DMS53 treated with DMSO at 0.1 percent for 48 hours (cell line): Measurements from ENCODE around the gene DEXI.
"Not testable (repeated sequence)": the region's sequence is repeated elsewhere in the genome, so short reads cannot be mapped to it uniquely, and the experiment has no call there.

Experiments
- DNase-seq: peaks from one replicate; lab custom pipeline; 2025; ENCODE audit not compliant: unreplicated experiment; lab: John Stamatoyannopoulos, UW

Gene DEXI

DNA sequence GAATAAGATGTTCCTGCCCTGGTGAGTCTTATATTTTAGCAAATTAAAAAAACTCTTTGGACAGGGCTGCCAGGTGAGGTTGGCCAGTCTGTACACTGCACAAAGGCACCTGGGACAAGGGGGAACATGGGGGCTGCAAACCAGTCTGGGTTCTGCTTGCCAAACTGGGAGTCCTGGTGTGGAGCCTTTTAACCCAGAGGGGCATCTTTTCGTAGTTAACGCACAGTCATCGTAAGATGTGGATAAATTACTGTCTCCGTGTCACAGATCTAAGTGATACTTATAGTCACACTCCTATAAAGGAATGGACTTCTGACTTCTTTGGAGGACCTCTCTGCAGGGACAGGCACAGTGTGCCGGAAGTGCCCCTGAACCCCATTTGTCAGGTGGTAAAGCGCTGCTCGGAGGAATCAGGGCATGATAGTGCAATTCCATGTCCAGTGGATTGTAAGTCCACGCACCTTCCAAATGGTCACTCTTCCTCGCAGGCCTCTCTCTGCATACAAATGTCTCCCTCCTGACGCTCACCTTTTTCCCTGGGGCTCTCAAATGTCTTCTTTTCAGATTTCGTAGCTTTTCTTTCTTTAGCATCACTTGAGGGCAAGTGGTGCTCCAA is 14.7 kb downstream of the DEXI start:
- no peak for DNase-seq

DNA sequence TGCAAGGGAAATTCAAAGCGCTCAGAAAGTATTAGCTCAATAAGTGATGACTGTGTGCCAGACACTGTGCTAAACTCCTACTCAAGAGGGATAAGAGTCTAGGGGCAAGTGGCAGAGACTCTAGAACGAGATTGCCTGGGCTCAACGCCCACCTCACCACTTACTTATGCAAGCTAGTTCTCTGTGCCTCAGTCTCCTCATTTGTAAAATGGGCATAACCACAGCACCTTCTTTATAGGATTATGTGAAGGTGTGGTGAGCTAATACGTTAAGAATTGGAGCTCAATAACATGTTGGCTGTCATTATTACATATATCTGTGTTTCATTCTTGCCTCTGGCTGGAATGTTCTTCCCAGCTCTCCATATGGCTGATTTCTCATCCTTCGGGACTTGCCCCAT is 15.4 kb downstream of the DEXI start:
- DNase-seq, result no peak

DNA sequence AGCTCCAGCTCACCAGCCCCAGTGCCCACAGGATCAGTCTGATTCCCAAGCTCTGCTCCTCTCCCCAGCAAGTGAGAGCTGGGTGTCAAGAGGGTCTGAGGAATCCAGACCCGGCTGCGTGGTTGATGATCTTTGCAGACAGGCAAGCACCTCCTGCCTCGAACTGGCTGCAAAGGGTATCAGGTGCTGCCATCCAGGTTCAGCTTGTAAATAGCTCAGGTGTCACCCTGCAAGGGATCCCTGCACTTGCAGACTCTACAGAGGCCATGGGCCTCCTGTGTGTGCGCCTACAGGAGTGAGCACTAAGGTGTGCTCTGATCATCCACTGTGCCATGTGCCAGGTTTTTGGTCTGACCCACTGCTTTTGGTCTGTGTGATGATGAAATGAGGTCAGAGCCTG is 16.2 kb downstream of the DEXI start:
- DNase-seq, result no peak

DNA sequence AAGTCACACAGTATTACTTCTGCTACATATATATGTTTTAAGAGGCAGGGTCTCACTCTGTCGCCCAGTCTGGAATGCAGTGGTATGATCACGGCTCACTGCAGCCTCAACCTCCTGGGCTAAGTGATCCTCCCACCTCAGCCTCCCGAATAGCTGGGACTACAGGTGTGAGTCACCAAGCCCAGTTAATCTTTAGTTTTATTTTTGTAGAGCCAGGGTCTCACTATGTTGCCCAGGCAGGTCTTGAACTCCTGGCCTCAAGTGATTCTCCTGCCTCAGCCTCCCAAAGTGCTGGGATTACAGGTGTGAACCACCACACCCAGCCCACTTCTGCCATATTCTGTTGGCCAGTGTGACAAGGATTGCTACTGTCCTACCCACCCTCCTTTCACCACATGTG is 17.0 kb downstream of the DEXI start:
- DNase-seq, result not testable (repeated sequence)

DNA sequence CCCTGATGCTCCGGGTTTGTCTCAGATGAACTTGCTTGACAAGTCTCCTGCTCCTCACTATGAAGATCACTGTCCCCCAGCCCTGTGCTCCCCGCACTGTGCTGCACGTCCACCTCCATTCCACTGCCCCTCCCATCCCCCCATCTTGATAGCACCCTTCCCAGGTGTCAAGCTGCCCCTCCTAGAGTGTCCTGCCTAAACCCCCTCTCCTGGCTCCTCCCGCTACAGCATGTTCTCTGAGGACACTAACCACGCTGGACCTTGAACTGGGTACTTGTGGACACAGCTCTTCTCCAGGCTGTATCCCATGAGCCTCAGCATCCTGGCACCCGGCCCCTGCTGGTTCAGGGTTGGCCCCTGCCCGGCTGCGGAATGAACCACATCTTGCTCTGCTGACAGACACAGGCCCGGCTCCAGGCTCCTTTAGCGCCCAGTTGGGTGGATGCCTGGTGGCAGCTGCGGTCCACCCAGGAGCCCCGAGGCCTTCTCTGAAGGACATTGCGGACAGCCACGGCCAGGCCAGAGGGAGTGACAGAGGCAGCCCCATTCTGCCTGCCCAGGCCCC is 18.5 kb downstream of the DEXI start:
- no peak for DNase-seq

DNA sequence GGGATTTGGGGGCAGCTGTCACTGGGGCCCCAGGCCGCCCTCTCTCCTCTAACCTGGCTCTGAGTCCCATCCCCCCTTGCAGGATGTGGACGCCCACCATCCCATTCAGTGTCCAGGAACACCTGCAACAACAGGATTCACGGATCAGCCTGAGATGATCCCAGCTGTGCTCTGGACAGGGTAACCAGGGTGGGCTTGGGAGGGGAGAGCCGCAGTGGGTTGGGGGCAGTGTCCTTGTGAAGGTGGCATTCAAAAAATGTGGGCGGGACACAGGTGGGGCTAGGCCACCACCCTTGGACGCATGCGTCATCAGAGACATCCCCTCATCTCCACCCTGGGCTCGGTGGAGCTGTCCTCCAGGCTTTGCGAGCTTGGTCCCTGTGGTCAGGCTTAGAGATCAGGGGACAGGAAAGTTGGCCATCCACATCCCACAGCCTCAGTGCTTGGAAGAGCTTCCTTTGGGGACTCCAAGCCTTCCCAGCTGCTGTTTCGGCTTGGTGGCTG is 19.1 kb downstream of the DEXI start:
- no peak for DNase-seq

DNA sequence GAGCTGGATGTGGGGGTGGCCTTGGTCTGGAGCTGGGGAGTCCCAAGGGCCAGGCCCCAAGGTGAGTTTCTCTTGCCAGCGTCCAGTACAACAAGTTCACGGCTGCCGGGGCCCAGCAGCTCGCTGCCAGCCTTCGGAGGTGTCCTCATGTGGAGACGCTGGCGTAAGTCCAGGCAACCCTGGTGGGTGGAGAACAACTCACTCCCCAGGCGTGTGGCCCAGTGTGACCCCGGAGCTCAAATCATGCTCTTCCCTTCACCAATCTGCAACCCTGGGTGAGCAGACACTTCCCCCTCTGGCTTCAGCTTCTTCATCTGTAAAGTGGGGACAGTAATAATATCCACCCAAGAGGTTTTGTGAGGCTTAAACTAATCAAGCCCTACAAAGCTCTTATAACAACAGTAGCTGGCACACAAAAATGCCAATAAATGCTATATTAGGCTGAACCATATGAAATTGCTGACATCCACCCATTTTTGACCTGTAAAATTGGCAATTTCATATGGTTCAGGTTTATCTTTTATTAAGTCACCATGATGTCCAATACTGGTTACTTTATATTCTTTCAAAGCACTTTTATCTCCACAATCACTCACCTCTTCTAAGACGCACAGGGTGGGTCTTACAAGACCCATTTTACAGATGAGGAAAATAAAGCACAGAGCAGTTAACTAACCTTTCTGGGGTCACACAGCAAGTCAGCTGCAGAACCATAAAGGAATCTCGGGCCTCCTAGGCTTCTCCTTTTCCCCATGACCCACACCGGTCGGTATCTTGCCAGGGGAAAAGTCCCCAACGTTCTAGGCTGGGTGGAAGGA is 19.7 kb downstream of the DEXI start:
- no peak for DNase-seq

DNA sequence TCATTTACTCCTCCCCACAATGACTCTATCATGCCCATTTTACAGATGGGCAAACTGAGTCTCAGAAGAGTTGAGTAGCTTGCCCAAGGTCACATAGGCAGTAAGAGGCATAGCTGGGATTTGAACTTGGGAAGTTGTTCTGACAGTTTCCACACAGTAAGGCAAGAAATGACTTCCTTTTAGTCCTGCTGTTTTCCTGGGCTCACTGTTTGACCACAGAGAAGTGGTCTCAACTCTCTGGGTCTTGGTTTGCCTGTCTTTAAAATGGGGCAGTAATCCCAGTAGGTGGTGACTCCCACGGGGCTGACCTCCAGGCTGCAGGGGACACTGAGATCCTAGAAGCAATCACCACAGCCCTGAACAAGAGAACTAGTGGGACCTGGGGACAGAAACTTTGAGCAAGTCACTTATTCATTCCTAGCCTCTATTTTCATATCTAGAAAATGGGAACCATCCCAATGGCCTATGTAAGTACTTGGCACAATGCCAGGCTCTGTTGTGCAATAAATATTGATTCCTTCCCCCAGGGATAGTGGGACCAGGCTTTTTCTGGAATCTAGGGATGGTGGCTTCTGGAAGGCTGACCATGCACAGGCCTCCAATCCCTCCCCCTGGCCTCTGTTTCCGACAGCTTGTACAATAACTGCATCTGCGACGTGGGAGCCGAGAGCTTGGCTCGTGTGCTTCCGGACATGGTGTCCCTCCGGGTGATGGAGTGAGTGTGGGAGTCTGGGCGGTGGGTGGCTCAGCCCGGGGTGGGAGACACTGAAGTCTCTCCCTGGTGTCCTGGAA is 20.5 kb downstream of the DEXI start:
- DNase-seq, result no peak

DNA sequence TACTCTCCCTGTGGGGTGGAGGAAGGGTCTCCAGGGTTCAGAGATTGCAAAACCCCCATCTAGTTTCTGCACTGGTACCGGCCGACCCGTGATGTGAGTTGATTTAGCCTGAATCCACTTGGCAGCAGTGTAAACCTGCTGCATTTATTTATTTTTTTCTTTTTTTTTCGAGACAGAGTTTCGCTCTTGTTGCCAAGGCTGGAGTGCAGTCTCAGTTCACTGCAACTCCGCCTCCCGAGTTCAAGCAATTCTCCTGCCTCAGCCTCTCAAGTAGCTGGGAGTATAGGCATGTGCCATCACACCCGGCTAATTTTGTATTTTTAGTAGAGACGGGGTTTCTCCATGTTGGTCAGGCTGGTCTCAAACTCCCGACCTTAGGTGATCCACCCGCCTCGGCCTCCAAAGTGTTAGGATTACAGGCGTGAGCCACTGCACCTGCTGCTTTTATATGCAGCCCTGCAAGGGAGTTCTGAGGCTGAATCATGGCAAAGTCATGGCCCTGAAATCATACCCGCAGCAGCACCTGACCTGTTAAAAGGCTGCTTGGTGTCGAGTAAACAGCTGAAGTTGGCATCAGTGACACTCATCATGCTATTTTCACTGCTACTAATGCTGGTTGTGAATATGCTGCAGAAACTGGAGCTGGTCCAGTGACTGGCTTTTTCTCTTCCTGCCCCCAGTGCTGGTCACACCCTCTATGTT is 21.4 kb downstream of the DEXI start:
- DNase-seq, result no peak

DNA sequence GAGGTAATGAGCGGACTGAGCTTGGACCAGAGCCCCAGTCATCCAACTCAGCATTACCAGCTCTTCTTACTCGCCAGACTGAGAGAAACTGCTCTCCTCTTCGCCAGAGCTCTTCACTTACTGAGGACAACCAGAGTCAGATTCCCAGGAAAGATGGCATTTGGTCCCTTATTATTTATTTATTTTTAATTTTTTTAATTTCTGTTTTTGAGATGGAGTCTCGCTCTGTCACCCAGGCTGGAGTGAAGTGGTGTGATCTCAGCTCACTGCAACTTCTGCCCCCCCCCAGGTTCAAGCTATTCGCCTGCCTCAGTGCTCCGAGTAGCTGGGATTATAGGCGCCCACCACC is 23.3 kb downstream of the DEXI start:
- DNase-seq, result no peak

DNA sequence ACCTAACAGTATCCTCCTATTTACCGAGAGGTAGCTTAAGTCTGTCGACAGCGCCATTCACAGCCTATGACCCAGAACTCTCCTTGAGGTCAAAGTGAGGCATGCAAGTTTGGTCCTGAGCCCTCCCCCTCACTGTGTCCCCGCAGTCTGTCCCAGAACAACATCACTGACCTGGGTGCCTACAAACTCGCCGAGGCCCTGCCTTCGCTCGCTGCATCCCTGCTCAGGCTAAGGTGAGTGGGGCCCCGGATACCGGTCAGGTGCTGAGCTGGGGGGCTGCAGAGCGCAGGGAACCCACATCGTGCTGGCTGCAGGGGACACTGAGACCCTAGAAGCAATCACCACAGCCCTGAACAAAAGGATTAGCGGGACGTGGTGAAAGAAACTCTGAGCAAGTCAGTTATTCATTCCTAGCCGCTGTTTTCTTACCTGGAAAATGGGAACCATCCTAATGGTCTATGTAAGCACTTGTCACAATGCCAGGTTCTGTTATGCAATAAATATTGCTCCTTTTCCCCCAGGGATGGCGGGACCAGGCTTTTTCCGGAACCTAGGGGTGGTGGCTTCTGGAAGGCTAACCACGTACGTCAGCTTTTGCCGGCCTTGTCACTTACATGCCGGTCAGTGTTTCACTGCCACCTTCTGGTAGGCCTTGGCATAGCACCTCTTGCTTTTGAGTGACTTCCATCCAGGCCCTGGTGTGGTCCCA is 23.8 kb downstream of the DEXI start:
- peak; percentile 78 for DNase-seq

DNA sequence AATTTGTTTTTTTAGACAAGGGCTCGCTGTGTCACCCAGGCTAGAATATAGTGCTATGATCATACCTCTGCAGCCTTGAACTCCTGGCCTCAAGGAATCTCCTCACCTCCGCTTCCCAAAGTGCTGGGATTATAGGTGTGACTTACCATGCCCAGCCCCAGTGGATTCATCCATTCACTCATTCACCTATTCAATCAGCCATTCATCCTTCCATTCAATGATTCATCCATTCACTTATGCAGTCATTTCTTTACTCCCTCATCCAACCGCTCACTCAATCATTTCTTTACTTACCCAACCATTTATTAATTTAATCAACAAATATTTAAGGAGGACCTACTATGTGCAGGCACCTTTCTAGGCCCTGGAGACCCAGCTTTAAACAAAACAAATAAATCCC is 25.7 kb downstream of the DEXI start:
- no peak for DNase-seq

DNA sequence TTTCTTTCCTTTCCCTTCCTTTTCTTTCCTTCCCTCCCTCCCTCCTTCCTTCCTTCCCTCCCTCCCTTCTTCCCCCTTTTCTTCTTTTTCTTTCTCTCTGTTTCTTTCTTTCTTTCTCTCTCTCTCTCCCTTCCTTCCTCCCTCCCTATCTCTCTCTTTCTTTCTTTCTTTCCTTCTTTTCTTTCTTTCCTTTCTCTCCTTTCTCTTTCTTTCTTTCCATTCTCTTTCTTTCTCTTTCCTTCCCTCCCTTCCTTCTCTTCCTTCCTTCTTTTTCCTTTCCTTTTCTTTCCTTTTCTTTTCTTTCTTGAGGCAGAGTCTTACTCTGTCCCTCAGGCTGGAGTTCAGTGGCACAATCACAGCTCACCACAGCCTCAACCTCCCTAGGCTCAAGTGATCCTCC is 31.0 kb downstream of the DEXI start:
- DNase-seq, result no peak

DNA sequence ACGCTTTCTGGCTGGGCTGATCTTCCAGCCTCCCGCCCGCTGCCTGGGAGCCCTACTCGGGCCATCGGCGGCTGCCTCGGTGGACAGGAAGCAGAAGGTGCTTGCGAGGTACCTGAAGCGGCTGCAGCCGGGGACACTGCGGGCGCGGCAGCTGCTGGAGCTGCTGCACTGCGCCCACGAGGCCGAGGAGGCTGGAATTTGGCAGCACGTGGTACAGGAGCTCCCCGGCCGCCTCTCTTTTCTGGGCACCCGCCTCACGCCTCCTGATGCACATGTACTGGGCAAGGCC is 34.6 kb downstream of the DEXI start:
- DNase-seq, result no peak

DNA sequence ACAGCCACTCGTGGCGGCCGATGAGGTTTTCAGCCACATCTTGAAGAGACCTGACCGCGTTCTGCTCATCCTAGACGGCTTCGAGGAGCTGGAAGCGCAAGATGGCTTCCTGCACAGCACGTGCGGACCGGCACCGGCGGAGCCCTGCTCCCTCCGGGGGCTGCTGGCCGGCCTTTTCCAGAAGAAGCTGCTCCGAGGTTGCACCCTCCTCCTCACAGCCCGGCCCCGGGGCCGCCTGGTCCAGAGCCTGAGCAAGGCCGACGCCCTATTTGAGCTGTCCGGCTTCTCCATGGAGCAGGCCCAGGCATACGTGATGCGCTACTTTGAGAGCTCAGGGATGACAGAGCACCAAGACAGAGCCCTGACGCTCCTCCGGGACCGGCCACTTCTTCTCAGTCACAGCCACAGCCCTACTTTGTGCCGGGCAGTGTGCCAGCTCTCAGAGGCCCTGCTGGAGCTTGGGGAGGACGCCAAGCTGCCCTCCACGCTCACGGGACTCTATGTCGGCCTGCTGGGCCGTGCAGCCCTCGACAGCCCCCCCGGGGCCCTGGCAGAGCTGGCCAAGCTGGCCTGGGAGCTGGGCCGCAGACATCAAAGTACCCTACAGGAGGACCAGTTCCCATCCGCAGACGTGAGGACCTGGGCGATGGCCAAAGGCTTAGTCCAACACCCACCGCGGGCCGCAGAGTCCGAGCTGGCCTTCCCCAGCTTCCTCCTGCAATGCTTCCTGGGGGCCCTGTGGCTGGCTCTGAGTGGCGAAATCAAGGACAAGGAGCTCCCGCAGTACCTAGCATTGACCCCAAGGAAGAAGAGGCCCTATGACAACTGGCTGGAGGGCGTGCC is 35.1 kb downstream of the DEXI start:
- DNase-seq, result no peak

DNA sequence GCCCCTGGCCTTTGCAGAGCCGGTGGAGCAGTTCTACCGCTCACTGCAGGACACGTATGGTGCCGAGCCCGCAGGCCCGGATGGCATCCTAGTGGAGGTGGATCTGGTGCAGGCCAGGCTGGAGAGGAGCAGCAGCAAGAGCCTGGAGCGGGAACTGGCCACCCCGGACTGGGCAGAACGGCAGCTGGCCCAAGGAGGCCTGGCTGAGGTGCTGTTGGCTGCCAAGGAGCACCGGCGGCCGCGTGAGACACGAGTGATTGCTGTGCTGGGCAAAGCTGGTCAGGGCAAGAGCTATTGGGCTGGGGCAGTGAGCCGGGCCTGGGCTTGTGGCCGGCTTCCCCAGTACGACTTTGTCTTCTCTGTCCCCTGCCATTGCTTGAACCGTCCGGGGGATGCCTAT is 35.8 kb downstream of the DEXI start:
- DNase-seq, result no peak

DNA sequence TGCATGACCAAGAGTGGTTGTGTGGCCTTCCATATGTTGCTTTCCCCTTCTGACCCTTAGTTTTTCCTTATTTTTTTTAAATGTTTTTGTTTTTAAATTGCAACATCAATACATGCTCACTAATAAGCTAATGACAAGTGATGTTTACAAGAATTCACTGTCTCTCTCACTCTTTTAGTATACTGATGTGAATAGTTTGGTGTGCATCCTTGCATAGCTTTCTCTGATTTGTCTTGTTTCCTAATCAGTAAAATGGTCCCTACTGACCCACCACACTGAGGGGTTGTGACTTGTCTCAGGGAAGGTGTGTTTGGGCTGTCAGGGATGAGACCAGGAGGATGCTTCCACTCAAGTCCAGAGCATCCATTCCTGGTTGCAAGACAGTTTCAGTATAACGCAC is 39.3 kb downstream of the DEXI start:
- no peak for DNase-seq

DNA sequence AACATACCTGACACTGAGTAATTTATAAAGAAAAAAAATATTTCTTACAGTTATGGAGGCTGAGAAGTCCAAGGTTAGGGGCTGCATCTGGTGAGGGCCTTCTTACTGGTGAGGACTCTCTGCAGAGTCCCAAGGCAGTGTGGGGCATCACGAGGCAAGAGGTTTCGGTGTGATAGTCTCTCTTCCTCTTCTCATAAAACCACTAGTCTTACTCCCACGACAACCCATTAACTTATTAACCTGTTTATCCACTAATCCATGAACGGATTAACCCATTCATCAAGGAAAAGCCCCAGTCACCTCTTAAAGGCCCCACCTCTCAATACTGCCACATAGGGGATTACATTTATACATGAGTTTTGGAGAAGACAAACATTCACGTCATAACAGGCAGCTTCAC is 45.1 kb downstream of the DEXI start:
- DNase-seq, result no peak

DNA sequence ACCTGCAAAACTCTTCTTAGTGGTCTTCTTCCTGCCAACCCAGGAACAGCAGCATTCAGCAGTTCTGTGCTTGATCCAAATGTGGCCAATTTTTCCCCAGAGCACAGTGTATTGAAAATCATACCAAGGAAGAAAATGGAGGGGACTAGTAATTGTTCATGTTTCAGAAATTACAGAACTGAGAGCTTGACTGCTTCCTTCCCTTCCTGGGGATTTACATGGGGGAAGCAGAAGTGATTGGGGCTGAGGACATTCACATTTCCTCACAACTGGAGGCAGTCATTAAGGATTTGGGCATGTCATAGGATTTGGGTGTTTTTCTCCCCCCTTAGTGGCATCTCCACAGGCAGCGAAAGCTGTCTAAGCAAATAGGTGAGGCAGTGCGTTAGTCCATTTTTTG is 45.5 kb downstream of the DEXI start:
- DNase-seq, result no peak

DNA sequence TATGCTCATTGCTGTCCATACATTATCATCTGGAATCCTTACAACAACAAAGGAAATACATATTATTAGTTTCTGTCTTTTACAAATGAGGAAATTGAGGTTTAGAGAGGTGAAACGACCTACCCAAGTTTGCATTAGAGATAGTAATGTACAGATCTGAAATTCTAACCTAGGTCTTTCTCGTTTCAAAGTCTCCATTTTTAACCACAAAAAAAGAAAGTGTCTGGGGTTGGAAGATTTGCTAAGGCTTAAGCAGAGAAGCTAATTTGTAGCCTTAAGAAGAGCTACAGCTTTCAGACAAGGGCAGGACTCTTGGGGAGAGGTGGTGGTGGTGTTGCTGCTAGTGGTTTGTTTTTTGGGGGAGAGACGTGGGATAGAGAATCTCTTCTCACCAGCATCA is 46.1 kb downstream of the DEXI start:
- DNase-seq, result no peak
